SKM-1 treated with dmso at 0.1 percent for 144 hours (cell line): ENCODE data around the gene USP9Y.

ENCODE experiments used
- DNase-seq: peaks from one replicate; lab custom pipeline; 2025; ENCODE audit not compliant: unreplicated experiment; lab: John Stamatoyannopoulos, UW

Gene USP9Y

DNA sequence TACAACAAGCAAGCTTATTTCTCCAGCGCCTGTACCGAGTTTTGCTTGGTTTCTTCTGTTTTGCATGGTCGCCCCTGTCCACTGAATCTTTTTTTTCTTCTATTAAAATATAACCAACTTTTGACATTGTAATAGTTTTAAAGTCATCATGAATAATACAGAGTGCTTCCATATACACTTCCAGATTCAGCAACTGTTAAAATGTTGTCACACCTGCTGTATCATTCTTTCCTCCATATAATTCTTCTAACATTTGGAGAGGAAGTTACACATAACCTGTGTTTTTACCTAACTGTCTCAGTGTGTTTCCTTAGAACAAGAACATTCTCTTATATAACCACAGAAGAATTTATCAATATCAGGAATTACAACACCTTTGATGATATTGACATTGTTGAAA lies 83.5 kb downstream of the USP9Y start:
- DNase-seq: no peak

GRCh38 chrY:12793999-12794398 lies 93.0 kb downstream of the USP9Y start:
- DNase-seq: no peak

- no peak for DNase-seq
These were observed 107.0 kb downstream of the USP9Y start for GRCh38 chrY:12808046-12808445.

- DNase-seq: no peak
These were observed 108.0 kb downstream of the USP9Y start for GRCh38 chrY:12809034-12809433.

GRCh38 chrY:12823408-12823807 lies 122.4 kb downstream of the USP9Y start:
- DNase-seq: no peak

- no peak for DNase-seq
These were observed 125.8 kb downstream of the USP9Y start for GRCh38 chrY:12826791-12827190.

DNA sequence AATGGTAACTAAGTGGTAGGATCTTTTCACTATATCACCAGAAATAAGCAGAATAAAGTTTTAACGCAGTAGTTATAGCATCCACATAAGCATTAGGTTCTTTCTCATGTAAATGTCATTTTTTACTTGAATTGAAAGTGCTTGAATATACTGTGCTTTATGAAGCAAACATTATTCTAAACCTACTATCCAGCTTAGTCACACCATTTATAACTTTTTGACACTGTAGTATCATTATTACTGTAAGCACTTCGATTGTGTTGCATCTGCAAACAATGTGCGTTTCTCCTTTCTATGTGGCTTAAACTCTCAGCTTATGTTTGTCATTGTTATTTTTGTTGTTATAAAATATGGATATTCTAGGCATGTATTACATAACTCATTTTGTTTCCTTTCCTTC lies 132.3 kb downstream of the USP9Y start:
- DNase-seq: no peak

DNA sequence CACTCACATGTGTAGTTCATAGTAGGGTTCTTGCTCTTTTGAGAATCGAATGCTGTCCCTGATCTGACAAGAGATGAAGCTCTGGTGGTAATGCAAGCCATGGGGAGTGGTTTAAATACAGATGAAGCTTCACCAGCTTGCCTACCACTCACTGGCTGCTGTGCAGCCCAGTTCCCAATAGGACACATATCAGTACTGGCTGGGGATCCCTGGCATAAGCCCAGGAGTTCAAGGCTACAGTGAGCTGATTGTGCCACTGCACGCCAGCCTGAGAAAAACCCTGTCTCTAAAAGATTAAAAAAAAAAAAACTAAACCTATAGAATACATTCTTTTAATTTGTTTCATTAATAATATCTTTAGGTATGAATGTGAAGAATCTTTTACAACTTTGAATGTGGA lies 136.5 kb downstream of the USP9Y start:
- no peak for DNase-seq

- no peak for DNase-seq
These were observed 140.3 kb downstream of the USP9Y start for GRCh38 chrY:12841368-12841767.

DNA sequence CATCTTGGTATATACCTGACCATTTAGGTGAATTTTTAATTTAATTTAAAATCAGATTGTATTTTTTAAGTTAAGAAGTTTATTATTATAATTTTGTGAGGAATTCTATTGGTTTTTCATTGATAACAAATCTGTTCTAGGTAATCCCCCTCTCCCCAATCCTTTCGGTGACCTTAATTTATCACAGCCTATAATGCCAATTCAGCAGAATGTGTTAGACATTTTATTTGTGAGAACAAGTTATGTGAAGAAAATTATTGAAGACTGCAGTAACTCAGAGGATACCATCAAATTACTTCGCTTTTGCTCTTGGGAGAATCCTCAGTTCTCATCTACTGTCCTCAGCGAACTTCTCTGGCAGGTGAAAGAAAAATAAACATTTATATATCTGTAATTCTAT lies 145.8 kb downstream of the USP9Y start:
- no peak for DNase-seq

- no peak for DNase-seq
These were observed 154.8 kb downstream of the USP9Y start for GRCh38 chrY:12855791-12856275.

- no peak for DNase-seq
These were observed 166.9 kb downstream of the USP9Y start for GRCh38 chrY:12867960-12868359.

GRCh38 chrY:12896973-12897372 lies 195.9 kb downstream of the USP9Y start:
- DNase-seq: no peak

DNA sequence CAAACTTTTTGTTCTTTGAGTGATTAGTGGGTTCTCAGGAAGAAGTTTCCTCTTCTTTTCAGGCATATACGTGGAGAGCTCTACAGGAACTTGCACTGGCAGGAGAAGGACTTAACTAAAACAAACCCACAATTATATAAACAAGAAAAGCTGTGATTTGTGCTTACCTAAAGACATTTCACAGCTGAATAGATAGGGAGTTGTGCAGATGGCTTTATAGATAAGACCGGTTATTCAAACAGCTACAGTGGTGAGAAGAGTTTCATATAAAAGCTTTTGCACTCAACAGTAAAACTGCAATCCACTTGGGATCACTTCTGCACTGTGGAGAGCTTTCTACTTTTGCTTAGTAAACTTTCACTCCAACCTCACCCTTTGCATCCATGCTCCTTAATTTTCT lies 197.6 kb downstream of the USP9Y start:
- no peak for DNase-seq

DNA sequence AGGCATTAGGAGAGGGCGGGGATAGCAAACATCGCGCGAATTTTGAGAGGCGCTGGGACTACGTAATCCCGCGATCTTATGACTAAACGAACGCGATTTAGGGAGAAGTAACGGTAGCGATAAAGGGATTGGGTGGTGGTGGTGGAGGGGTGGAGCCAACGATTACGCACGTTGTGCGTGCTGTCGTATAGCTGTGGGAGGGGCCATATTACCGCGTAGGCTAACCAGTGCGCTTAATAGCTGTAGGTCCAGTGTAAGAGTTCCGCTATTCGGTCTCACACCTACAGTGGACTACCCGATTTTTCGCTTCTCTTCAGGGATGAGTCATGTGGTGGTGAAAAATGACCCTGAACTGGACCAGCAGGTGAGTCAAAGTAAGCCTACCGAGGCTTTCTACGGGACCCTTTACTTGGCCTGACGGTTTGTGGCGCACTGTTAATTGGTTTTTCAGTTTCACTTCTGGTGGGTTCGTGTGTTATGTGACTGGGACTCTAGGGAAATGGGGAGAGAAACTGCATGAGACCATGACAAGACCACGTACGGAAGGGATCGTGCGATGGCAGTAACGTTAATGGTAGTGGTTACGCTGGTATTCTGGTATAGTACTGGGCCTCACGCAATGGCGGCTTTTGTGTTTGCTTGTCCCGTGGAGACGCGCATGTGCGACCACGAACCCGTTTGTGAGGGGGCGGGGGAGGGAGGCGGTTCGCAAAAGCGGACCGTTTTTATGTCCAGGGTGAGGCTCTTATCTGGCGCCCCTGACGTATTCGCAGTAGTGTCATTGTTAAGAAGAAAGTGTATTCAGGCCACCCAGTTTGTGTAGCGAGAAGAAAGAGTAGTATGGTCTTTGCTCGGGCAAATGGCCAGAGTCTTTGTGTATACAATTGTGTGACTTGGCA lies 203.8 kb downstream of the USP9Y start, which contains the start of gene DDX3Y:
Gene DDX3Y (plus strand): TSS at position 251 of the 899 bp plus-strand sequence. CDS start 69 bp downstream, at position 320.
- peak; percentile 80 for DNase-seq

DNA sequence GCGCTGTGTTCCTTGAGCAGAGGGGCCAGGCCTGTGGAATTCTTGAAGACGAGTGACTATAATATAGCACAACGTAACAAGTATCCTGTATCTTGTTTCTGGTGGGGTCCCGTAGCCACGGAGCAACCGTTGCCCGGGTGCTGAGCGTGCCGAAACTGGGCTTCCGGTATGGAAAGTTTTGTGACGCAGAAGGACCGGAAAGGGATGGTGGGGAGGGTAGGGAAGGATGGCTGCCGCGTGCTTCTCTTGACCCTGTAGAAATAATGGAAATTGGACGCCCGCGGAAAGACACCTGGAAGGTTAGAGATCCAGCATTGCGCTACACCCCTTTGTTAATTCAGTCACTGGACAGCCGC lies 204.5 kb downstream of the USP9Y start:
- DNase-seq: peak; percentile 8

DNA sequence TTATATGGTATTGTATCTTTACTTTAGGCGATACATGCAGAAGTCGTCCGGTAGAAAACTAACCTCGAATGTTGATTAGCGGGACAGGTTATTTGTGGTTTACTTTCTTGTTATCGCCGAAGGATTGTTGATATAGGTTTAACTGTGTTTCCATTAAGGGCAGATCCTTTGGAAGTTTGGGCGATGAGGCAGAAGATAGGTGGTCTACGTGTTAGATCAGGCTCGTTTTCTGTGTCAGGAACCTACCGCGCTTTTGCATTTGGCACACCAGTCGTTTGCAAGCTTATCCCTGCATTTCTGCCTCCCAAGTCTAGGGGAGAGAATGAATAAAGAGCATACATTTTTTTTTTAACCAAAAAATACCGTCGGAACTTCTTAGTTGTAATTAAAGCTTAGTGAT lies 204.9 kb downstream of the USP9Y start:
- DNase-seq: peak; percentile 0
